ENCODE data around the gene MTCH2.

Gene MTCH2

GRCh38 chr11:47573321-47573720 is 69.0 kb downstream of the MTCH2 start:
- no peak for DNase-seq (ENCODE audit: low spot score in 2 of 2)
- peaks cover 70% of the 10 kb centered on the region for H3K36me3 ChIP-seq (replicated peaks)
- in situ Hi-C loops (cut with MboI; ENCODE audit: low sequenced_read_pairs) = no loop called here
- H3K4me1 ChIP-seq = peaks cover 8% of the 10 kb centered on the region
- no peak overlapping the region for H3K4me3 ChIP-seq
- no peaks in the 10 kb centered on the region for H3K9me3 ChIP-seq
- no peaks in the 10 kb centered on the region for H3K27me3 ChIP-seq (ENCODE audit: low read depth)

DNA sequence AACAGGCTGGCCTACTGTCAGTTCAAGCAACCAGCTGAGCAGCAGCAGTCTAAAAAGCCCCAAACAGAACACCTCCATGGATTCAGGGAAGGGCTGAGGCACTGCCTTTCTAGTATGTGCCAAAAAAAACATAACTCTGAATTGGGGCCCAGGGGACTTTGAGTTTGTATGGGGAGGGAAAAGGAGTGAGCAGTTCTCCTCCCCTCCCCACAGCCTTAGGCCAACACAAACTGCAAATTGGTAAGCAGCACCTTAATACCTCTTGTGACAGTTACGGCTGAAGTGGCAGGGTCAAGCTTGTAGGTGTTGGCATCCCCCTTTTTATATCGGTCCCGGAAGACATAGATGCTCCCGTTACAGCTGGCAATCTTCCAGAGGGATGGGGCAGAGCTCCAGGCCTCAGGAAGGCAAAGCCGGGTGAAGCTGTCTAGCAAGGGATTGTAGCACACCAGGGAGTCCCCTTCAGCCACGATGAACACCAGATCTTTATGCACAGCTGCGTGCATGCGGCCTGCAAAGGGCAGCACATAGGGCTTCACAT is 69.6 kb downstream of the MTCH2 start:
- no peak overlapping the region for H3K4me3 ChIP-seq
- in situ Hi-C loops (cut with MboI; ENCODE audit: low sequenced_read_pairs) = no loop called here
- H3K4me1 ChIP-seq = peaks cover 8% of the 10 kb centered on the region
- H3K9me3 ChIP-seq = no peaks in the 10 kb centered on the region
- H3K36me3 ChIP-seq (replicated peaks) = peaks cover 72% of the 10 kb centered on the region
- no peak for DNase-seq (ENCODE audit: low spot score in 2 of 2)
- no peaks in the 10 kb centered on the region for H3K27me3 ChIP-seq (ENCODE audit: low read depth)

GRCh38 chr11:47571895-47572294 is 70.5 kb downstream of the MTCH2 start:
- in situ Hi-C loops (cut with MboI; ENCODE audit: low sequenced_read_pairs) = no loop called here
- H3K4me3 ChIP-seq = no peak overlapping the region
- H3K36me3 ChIP-seq (replicated peaks) = peaks cover 69% of the 10 kb centered on the region
- no peaks in the 10 kb centered on the region for H3K9me3 ChIP-seq
- peaks cover 8% of the 10 kb centered on the region for H3K4me1 ChIP-seq
- no peak for DNase-seq (ENCODE audit: low spot score in 2 of 2)
- no peaks in the 10 kb centered on the region for H3K27me3 ChIP-seq (ENCODE audit: low read depth)

DNA sequence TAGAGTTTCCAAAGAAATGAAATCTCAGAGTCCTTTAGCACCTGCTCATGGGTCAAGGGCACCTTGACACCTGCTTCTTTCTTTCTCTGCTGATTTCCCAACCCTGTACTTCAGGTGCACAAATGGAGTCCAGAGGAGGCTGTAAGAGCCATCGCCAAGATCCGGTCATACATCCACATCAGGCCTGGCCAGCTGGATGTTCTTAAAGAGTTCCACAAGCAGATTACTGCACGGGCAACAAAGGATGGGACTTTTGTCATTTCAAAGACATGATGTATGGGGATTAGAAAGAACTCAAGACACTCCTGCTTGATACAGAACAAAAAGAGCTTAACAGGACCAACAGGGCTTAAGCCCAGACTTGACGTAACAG is 71.0 kb downstream of the MTCH2 start:
- Histone ChIP-seq H3K4me3 (no peak overlapping the region), H3K27me3 (ENCODE audit: low read depth) (no peaks in the 10 kb centered on the region), H3K9me3 (no peaks in the 10 kb centered on the region), H3K36me3 (replicated peaks) (peaks cover 65% of the 10 kb centered on the region), H3K4me1 (peaks cover 12% of the 10 kb centered on the region)
- DNase-seq (ENCODE audit: low spot score in 2 of 2) = peak in 1 of 2 experiments; percentile 31
- in situ Hi-C loops (cut with MboI; ENCODE audit: low sequenced_read_pairs) = no loop called here

GRCh38 chr11:47570651-47571356 is 71.6 kb downstream of the MTCH2 start:
- in situ Hi-C loops (cut with MboI; ENCODE audit: low sequenced_read_pairs) = no loop called here
- Histone ChIP-seq H3K36me3 (replicated peaks) (peaks cover 66% of the 10 kb centered on the region), H3K9me3 (no peaks in the 10 kb centered on the region), H3K27me3 (ENCODE audit: low read depth) (no peaks in the 10 kb centered on the region), H3K4me1 (peaks cover 12% of the 10 kb centered on the region), H3K4me3 (no peak overlapping the region)
- no peak for DNase-seq (ENCODE audit: low spot score in 2 of 2)

- Histone ChIP-seq H3K27me3 (ENCODE audit: low read depth) (no peaks in the 10 kb centered on the region), H3K4me3 (no peak overlapping the region), H3K36me3 (replicated peaks) (peaks cover 61% of the 10 kb centered on the region), H3K4me1 (peaks cover 18% of the 10 kb centered on the region), H3K9me3 (no peaks in the 10 kb centered on the region)
- no peak for DNase-seq (ENCODE audit: low spot score in 2 of 2)
- in situ Hi-C loops (cut with MboI; ENCODE audit: low sequenced_read_pairs) = no loop called here
These were observed 72.7 kb downstream of the MTCH2 start for GRCh38 chr11:47569646-47570045.

All from HAP-1 (cell line).